Anterior cingulate cortex (tissue), 58 donors: ENCODE data around the gene FNDC11.
"Not testable (repeated sequence)": the region's sequence is repeated elsewhere in the genome, so short reads cannot be mapped to it uniquely, and the experiment has no call there.

Experiments
- DNase-seq, 58 donors: peaks; one replicate each; lab custom pipeline; 2025; lab: John Stamatoyannopoulos, UW

FNDC11 gene, protein sequence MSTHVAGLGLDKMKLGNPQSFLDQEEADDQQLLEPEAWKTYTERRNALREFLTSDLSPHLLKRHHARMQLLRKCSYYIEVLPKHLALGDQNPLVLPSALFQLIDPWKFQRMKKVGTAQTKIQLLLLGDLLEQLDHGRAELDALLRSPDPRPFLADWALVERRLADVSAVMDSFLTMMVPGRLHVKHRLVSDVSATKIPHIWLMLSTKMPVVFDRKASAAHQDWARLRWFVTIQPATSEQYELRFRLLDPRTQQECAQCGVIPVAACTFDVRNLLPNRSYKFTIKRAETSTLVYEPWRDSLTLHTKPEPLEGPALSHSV

DNA sequence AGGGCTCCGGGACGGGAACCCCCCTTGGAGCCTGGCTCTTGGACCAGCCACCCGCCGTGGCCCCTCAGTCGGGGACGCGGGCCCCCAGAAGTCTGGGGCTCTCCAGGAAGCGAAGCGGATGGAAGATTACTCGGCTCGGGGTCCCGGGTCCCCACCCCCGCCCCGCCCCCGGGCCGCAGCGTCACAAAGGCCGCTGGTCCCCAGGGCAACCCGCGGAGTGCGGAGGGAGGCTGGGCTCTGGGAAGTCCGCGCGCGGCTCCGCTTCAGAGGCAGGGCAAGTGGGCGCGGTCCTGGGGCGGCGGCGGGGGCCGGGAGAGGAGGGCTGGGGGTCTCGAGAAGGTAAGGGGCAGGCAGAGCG is at the start of gene FNDC11:
TSS of gene FNDC11 (plus strand) at position 227 of the 358 bp plus-strand sequence. CDS start 1,505 bp downstream, outside the sequence.
- DNase-seq = no peak

DNA sequence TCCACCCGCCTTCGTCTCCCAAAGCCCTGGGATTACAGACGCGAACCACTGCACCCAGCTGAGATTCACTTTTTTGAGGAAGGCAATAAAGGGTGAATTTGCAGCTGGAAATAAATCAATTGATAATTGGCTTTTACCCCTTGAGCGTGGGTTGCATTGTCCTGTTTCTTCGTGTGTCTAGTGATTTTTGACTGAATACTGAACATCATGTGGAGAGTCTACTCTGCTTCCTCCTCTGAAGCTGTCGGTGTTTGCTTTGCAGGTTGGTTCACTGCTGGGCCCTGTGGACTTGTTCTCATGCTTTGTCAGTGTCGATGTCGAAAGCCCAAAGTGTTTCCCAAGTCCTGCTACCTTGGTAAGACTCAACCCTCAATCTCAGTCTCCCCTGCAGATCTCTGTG is 49.3 kb upstream of the FNDC11 start:
- DNase-seq = no peak

GRCh38 chr20:63505281-63505680 is 48.7 kb upstream of the FNDC11 start:
- no peak for DNase-seq

GRCh38 chr20:63505723-63506122 is 48.2 kb upstream of the FNDC11 start:
- DNase-seq = no peak

DNA sequence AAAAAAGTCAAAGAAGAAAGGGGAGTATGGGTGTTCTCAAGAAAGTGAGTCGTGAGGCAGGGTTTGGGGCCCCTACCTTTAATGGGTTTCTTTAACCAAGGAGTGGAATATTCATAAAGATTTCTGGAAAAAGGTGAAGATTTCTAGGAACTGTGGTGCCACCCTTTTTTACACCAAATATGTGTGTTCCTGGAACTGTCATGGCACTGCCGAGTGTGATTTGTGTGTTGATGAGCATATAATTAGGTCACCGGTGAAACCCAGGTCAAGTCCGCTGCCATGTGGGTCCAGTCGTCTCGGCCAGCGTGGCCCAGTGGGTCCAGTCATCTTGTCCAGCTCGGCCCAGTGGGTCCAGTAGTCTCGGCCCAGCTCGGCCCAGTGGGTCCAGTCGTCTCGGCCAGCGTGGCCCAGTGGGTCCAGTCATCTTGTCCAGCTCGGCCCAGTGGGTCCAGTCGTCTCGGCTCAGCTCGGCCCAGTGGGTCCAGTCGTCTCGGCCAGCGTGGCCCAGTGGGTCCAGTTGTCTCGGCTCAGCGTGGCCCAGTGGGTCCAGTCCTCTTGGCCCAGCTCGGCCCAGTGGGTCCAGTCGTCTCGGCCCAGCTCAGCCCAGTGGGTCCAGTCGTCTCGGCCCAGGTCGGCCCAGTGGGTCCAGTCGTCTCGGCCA is 46.7 kb upstream of the FNDC11 start:
- no peak for DNase-seq

- DNase-seq = no peak
Observed at GRCh38 chr20:63508072-63508768, 45.7 kb upstream of the FNDC11 start.

DNA sequence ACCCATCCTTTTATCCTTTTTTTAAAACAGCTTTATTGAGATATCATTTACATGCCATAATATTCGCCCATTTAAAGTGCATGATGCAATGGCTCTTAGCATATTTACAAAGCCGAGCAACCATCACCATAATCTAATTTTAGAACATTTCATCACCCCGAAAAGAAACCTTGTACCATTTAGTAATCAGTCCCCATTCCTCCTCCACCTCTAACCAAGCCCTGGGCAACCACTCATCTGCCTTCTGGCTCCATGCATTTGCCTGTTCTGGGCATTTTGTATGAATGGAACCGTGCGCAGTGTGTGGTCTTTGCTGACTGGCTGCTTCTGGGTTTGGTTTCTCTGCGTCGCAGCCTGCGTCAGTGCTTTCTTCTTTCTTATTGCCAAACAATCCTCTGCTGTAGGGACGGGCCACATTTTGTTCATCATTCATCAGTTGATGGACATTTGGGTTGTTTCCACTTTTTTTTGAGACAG is 44.8 kb upstream of the FNDC11 start:
- DNase-seq = no peak

- no peak for DNase-seq
Observed at GRCh38 chr20:63513207-63513606, 40.8 kb upstream of the FNDC11 start.

- DNase-seq = not testable (repeated sequence)
Observed at GRCh38 chr20:63514520-63514919, 39.4 kb upstream of the FNDC11 start.

- DNase-seq = peak in 1 of 58 donors; percentile 41
Observed at GRCh38 chr20:63517376-63518309, 36.3 kb upstream of the FNDC11 start.

GRCh38 chr20:63518351-63518861 is 35.6 kb upstream of the FNDC11 start:
- no peak for DNase-seq

DNA sequence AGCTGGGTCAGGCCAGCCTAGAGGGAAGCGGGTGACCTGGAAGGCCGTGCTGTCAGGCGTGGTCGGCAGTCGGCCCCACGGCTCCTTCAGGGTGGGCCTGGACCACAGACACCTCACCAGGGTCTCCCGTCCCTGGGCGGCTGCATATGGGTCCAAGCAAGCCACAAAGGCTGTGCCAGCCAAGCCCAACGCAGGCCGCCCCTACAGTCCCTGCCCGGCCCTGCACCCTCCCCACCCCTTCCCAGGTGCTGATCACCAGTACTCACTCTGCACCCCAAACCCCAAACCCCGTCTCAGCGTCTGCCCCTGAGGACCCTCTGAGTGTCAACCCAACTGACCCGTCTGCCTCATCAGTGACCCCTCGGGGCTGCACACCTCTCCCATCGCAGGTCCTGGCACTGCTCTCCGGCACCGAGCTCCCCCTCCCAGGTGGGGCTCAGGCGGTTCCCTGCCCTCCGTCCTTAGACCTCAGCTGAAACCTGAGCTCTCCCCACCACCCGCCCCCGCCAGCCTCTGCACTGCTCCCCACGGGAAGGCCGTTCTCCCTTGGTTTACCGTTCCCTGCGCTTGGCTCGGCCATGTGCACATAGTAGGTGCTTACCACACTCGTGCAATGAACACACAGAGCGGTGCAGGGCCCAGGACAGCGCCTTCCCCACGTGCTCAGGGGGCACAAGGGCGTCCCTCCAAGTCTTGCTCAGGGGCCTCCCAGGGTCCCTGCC is 34.9 kb upstream of the FNDC11 start:
- no peak for DNase-seq

GRCh38 chr20:63519668-63520503 is 34.1 kb upstream of the FNDC11 start:
- DNase-seq = peak in 26 of 58 donors; percentile 11 to 86 (median 65)

DNA sequence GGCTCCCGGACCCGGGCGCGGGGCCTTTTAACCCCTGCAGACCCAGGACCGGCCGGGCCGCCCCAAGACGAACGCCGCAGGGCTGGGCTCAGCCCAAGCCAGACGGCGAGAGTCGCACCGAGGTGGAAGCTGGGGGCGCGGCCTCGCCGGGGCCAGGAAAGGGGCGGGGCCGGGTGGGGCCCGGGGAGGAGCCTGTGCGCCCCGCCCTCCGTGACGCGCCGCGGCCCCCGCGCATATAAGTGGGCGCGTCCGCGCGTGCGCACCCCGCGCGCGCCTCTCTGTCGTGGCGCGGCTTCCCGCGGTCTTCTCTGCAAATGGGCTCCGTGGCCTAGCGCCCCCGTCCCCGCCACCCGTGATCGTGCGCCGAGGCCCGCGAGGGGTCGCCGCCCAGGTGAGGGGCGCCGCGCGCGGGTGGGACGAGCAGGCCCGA is 33.4 kb upstream of the FNDC11 start, which contains the start of gene PPDPF:
TSS of gene PPDPF (plus strand) at position 262 of the 430 bp plus-strand sequence. CDS start 544 bp downstream, outside the sequence.
- peak in 55 of 58 donors; percentile 26 to 86 (median 78) for DNase-seq

- peak in 48 of 58 donors; percentile 21 to 85 (median 68) for DNase-seq
Observed at GRCh38 chr20:63520934-63521601, 32.9 kb upstream of the FNDC11 start.

DNA sequence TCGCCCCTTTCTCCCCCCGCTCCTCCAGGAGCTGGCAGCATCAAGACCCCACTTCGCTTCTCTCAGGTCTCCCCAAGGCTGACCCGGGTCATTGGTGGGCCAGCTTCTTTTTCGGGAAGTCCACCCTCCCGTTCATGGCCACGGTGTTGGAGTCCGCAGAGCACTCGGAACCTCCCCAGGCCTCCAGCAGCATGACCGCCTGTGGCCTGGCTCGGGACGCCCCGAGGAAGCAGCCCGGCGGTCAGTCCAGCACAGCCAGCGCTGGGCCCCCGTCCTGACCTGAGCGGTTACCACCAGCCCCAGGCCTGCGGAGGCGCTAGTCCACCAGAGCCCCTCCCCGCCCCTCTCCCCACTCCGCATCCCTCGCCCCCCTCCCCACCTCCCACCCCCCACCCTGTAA is 32.4 kb upstream of the FNDC11 start:
- DNase-seq = no peak

- peak in 2 of 58 donors; percentile 11 to 21 for DNase-seq
Observed at GRCh38 chr20:63522091-63522868, 31.7 kb upstream of the FNDC11 start.
